ENCODE data around the gene CIRBP. TPM values are rescaled to one million over a fixed set of nuclear protein-coding genes. Genes with fewer than 3 reads are reported as not detected.

The CIRBP gene
- total RNA-seq, 1 donor from 2014 or later: 295 TPM

DNA sequence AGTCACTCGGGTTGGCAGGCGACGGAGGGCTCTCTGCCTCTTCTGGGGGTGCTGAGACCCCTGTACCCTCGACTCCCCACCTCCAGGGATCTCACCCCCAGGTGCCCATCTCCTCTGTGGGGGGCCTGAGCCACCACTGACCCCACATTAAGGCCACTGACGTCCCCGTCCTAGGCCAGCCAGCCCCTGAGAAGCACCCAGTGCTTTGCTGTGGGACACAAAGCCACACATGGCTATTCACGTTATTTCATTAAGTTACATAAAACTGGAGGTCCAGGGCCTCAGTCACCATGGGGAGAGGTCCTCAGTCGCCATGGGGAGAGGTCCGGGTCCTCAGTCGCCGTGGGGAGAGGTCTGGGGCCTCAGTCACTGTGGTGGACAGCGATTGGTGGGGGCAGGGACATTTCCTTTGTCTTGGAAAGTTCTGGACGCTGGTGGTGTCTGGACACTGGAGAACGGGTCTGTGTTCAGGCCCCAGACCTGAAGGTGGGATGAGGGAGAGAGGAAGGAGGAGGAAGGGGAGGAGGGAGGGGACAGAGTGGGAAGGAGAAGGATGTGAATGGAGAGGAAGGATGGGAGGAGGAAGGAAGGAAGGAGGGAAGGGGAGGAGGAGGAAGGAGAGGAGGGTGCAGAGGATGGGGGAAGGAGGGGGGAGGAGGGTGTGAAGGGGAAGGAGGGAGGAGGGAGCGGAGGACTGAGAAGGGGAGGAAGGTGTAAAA, 12.6 kb downstream of the CIRBP start:
- H3K4me3 Mint-ChIP-seq (ENCODE audit: unreplicated experiment): no peak overlapping the region
- TF ChIP-seq, protein P1, sequence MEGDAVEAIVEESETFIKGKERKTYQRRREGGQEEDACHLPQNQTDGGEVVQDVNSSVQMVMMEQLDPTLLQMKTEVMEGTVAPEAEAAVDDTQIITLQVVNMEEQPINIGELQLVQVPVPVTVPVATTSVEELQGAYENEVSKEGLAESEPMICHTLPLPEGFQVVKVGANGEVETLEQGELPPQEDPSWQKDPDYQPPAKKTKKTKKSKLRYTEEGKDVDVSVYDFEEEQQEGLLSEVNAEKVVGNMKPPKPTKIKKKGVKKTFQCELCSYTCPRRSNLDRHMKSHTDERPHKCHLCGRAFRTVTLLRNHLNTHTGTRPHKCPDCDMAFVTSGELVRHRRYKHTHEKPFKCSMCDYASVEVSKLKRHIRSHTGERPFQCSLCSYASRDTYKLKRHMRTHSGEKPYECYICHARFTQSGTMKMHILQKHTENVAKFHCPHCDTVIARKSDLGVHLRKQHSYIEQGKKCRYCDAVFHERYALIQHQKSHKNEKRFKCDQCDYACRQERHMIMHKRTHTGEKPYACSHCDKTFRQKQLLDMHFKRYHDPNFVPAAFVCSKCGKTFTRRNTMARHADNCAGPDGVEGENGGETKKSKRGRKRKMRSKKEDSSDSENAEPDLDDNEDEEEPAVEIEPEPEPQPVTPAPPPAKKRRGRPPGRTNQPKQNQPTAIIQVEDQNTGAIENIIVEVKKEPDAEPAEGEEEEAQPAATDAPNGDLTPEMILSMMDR (IDR thresholded peaks at IDR 0.05): no peak
- H3K4me1 Mint-ChIP-seq (ENCODE audit: low read depth): peaks cover 10% of the 10 kb centered on the region
- no peaks in the 10 kb centered on the region for H3K9me3 Mint-ChIP-seq (ENCODE audit: low read depth)
- no peak overlapping the region for H3K27ac Mint-ChIP-seq (ENCODE audit: unreplicated experiment)
- H3K36me3 Mint-ChIP-seq (ENCODE audit: low read depth): peaks cover 2% of the 10 kb centered on the region
- no peak for DNase-seq (ENCODE audit: low spot score)
- no peaks in the 10 kb centered on the region for H3K27me3 Mint-ChIP-seq (ENCODE audit: low read depth)

DNA sequence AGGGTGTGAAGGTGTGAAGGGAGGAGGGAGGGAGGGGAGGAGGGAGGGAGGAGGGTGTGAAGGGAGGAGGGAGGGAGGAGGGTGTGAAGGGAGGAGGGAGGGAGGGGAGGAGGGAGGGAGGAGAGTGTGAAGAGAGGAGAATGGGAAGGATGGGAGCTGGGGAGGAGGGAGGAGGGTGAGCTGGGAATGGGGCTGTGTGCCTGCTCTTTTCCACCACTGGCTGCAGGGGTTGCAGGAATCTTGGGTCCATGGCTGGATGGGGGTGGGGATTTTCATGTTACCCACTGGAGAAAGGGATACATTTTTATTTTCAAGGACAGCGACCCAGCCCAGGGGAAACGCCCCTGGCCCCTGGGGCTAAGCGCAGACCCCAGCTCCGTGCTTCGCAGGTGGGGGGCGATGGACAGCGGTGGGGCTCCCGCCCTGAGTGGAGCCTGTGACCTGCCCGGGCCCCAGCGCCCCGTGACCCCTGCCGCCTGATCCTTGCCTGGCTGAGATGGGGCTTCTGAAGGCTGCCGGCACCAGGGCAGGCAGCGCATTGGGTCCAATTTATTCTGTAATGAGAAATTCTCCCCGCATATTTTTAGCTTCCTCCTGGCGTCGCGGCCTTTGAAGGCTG, 13.6 kb downstream of the CIRBP start:
- DNase-seq (ENCODE audit: low spot score): no peak
- peaks cover 7% of the 10 kb centered on the region for H3K4me1 Mint-ChIP-seq (ENCODE audit: low read depth)
- H3K27me3 Mint-ChIP-seq (ENCODE audit: low read depth): no peaks in the 10 kb centered on the region
- H3K36me3 Mint-ChIP-seq (ENCODE audit: low read depth): peaks cover 2% of the 10 kb centered on the region
- TF ChIP-seq, protein P1 (IDR thresholded peaks at IDR 0.05): no peak
- H3K9me3 Mint-ChIP-seq (ENCODE audit: low read depth): no peaks in the 10 kb centered on the region
- H3K4me3 Mint-ChIP-seq (ENCODE audit: unreplicated experiment): no peak overlapping the region
- H3K27ac Mint-ChIP-seq (ENCODE audit: unreplicated experiment): no peak overlapping the region

- Mint-ChIP-seq H3K36me3 (ENCODE audit: low read depth) (peaks cover 2% of the 10 kb centered on the region), H3K4me1 (ENCODE audit: low read depth) (peaks cover 7% of the 10 kb centered on the region)
- TF ChIP-seq, protein P1 (IDR thresholded peaks at IDR 0.05): no peak
Measured at GRCh38 chr19:1283207-1283916, 14.2 kb downstream of the CIRBP start.

DNA sequence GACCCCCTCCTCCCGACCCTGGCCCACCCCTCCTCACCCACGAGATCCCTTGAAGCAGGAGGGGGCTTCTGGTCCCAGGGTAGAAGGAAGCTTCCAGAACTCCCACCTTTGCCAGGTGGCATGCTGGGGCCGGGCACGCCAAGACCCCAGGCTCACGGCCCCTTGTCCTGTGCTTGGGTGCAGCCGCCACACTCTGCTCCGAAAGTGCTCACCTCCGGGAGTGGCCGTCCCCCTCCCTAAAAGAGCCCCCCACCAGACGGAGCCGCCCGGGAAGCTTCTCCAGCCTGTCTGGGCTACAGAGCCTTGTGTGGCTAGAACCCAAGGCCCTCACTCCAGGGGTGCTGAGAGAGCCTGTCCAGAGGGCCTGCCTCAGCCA, 14.8 kb downstream of the CIRBP start:
- DNase-seq (ENCODE audit: low spot score): no peak
- Mint-ChIP-seq H3K27ac (ENCODE audit: unreplicated experiment) (no peak overlapping the region), H3K9me3 (ENCODE audit: low read depth) (no peaks in the 10 kb centered on the region), H3K36me3 (ENCODE audit: low read depth) (peaks cover 2% of the 10 kb centered on the region), H3K27me3 (ENCODE audit: low read depth) (no peaks in the 10 kb centered on the region), H3K4me3 (ENCODE audit: unreplicated experiment) (peak overlapping the region; percentile 40), H3K4me1 (ENCODE audit: low read depth) (peaks cover 7% of the 10 kb centered on the region)
- TF ChIP-seq, protein P1 (IDR thresholded peaks at IDR 0.05): no peak

More at GRCh38 chr19:1283207-1283916, 14.2 kb downstream of the CIRBP start:
- H3K27ac Mint-ChIP-seq (ENCODE audit: unreplicated experiment): no peak overlapping the region
- no peak for DNase-seq (ENCODE audit: low spot score)
- H3K9me3 Mint-ChIP-seq (ENCODE audit: low read depth): no peaks in the 10 kb centered on the region
- H3K4me3 Mint-ChIP-seq (ENCODE audit: unreplicated experiment): no peak overlapping the region
- H3K27me3 Mint-ChIP-seq (ENCODE audit: low read depth): no peaks in the 10 kb centered on the region

- Mint-ChIP-seq H3K27me3 (ENCODE audit: low read depth) (no peaks in the 10 kb centered on the region), H3K27ac (ENCODE audit: unreplicated experiment) (no peak overlapping the region), H3K36me3 (ENCODE audit: low read depth) (peaks cover 2% of the 10 kb centered on the region), H3K4me1 (ENCODE audit: low read depth) (peaks cover 7% of the 10 kb centered on the region), H3K9me3 (ENCODE audit: low read depth) (no peaks in the 10 kb centered on the region), H3K4me3 (ENCODE audit: unreplicated experiment) (peak overlapping the region; percentile 57)
- DNase-seq (ENCODE audit: low spot score): no peak
- TF ChIP-seq, protein P1 (IDR thresholded peaks at IDR 0.05): no peak
Measured at GRCh38 chr19:1284293-1284978, 15.3 kb downstream of the CIRBP start.
